ENCODE measurements around the gene BMP10.

Gene BMP10

GRCh38 chr2:68837861-68838341 lies 33.3 kb downstream of the BMP10 start:
- H3K4me1 ChIP-seq (ENCODE audit: control insufficient read depth, low read length), result peaks cover 53% of the 10 kb centered on the region
- no peaks in the 10 kb centered on the region for H3K27me3 ChIP-seq (ENCODE audit: control insufficient read depth, low read length)
- H3K9me2 ChIP-seq (replicated peaks; ENCODE audit: control insufficient read depth, low read length), result no peaks in the 10 kb centered on the region
- no peak overlapping the region for H3K4me2 ChIP-seq (ENCODE audit: low read length)
- H3F3A ChIP-seq (ENCODE audit: control insufficient read depth, insufficient read depth), result peaks cover 23% of the 10 kb centered on the region
- no peaks in the 10 kb centered on the region for H4K20me1 ChIP-seq (ENCODE audit: control insufficient read depth, insufficient read depth, low read depth, low read length)
- TF ChIP-seq, protein P1, sequence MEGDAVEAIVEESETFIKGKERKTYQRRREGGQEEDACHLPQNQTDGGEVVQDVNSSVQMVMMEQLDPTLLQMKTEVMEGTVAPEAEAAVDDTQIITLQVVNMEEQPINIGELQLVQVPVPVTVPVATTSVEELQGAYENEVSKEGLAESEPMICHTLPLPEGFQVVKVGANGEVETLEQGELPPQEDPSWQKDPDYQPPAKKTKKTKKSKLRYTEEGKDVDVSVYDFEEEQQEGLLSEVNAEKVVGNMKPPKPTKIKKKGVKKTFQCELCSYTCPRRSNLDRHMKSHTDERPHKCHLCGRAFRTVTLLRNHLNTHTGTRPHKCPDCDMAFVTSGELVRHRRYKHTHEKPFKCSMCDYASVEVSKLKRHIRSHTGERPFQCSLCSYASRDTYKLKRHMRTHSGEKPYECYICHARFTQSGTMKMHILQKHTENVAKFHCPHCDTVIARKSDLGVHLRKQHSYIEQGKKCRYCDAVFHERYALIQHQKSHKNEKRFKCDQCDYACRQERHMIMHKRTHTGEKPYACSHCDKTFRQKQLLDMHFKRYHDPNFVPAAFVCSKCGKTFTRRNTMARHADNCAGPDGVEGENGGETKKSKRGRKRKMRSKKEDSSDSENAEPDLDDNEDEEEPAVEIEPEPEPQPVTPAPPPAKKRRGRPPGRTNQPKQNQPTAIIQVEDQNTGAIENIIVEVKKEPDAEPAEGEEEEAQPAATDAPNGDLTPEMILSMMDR (IDR thresholded peaks at IDR 0.05; ENCODE audit: low read depth, low read length, poor library complexity, severe bottlenecking), result no peak
- TF ChIP-seq EZH2phosphoT487 (IDR thresholded peaks at IDR 0.05; ENCODE audit: borderline replicate concordance, low read length), result no peak
- no peaks in the 10 kb centered on the region for H3K79me2 ChIP-seq (ENCODE audit: control insufficient read depth, low read length)
- no peak overlapping the region for H3K27ac ChIP-seq (ENCODE audit: low read depth, low read length)
- no peaks in the 10 kb centered on the region for H3K36me3 ChIP-seq (ENCODE audit: control insufficient read depth, low read length)
- H3K9me3 ChIP-seq (ENCODE audit: control insufficient read depth, insufficient read depth, low read length), result peaks cover 13% of the 10 kb centered on the region
- H3K4me3 ChIP-seq (ENCODE audit: low read length), result no peak overlapping the region

DNA sequence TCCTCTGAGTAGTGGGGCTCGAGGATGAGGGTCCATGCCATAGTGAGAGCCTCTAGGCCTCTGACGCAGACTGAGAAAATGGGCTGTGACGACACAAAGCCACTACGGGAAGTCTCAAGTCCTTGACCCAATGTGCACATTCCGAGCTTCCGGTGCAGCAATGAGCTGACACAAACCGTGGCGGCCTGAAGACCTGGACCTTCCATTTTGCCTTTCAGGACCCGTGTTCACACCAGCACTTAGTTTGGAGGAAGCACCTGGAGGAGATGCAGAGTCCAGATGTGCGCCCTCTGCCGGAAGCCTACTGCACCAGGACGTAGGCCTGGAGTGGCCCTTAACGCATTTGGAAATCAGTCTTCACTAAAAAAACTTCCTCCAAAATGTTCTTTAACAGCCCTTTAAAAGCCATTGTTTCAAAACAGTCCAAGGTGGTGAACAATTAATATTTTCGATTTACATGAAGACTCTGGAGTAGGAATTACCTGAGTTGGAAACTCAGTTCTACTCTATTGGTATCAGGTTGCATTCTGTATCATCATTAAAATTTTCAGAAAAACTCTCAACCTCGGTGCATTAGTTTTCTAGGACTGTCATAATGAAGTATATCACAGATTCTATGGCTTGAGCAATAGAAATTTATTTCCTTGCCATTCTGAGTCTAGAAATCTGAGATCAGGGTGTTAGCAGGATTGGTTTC lies 33.9 kb downstream of the BMP10 start:
- H3K9me3 ChIP-seq (ENCODE audit: control insufficient read depth, insufficient read depth, low read length), result peaks cover 13% of the 10 kb centered on the region
- H3K4me2 ChIP-seq (ENCODE audit: low read length), result peak overlapping the region; percentile 48
- no peaks in the 10 kb centered on the region for H3K36me3 ChIP-seq (ENCODE audit: control insufficient read depth, low read length)
- H3K4me1 ChIP-seq (ENCODE audit: control insufficient read depth, low read length), result peaks cover 59% of the 10 kb centered on the region
- no peaks in the 10 kb centered on the region for H3K9me2 ChIP-seq (replicated peaks; ENCODE audit: control insufficient read depth, low read length)
- H4K20me1 ChIP-seq (ENCODE audit: control insufficient read depth, insufficient read depth, low read depth, low read length), result no peaks in the 10 kb centered on the region
- H3K27me3 ChIP-seq (ENCODE audit: control insufficient read depth, low read length), result no peaks in the 10 kb centered on the region
- peak overlapping the region; percentile 32 for H3K4me3 ChIP-seq (ENCODE audit: low read length)
- peaks cover 23% of the 10 kb centered on the region for H3F3A ChIP-seq (ENCODE audit: control insufficient read depth, insufficient read depth)
- H3K27ac ChIP-seq (ENCODE audit: low read depth, low read length), result peak overlapping the region; percentile 71; the same call in 1 of the 2 replicates
- TF ChIP-seq, protein P1 (IDR thresholded peaks at IDR 0.05; ENCODE audit: low read depth, low read length, poor library complexity, severe bottlenecking), result peak; percentile 97
- TF ChIP-seq EZH2phosphoT487 (IDR thresholded peaks at IDR 0.05; ENCODE audit: borderline replicate concordance, low read length), result no peak
- H3K79me2 ChIP-seq (ENCODE audit: control insufficient read depth, low read length), result no peaks in the 10 kb centered on the region

DNA sequence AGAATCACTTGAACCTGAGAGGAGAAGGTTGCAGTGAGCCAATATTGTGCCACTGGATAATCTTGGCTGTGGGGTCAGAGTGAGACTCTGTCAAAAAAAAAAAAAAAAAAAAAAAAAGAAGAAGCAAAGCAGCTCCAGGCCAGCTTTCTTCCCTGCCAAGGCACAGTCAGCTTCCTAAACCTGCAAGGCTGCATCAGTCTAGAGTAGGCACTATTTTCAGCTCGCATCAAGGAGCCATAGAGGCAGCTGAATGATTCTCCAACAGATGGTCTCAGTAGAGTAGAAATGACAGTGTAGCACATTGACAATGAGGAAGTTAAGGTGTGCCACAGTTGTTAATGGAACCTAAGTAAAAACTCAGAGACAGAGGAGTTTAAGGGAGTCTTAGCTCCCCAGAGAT lies 35.6 kb downstream of the BMP10 start:
- no peaks in the 10 kb centered on the region for H3K79me2 ChIP-seq (ENCODE audit: control insufficient read depth, low read length)
- no peaks in the 10 kb centered on the region for H3K36me3 ChIP-seq (ENCODE audit: control insufficient read depth, low read length)
- H4K20me1 ChIP-seq (ENCODE audit: control insufficient read depth, insufficient read depth, low read depth, low read length), result no peaks in the 10 kb centered on the region
- H3F3A ChIP-seq (ENCODE audit: control insufficient read depth, insufficient read depth), result peaks cover 29% of the 10 kb centered on the region
- peak overlapping the region; percentile 71 for H3K27ac ChIP-seq (ENCODE audit: low read depth, low read length)
- H3K9me2 ChIP-seq (replicated peaks; ENCODE audit: control insufficient read depth, low read length), result no peaks in the 10 kb centered on the region
- H3K9me3 ChIP-seq (ENCODE audit: control insufficient read depth, insufficient read depth, low read length), result peaks cover 11% of the 10 kb centered on the region
- peaks cover 76% of the 10 kb centered on the region for H3K4me1 ChIP-seq (ENCODE audit: control insufficient read depth, low read length)
- H3K27me3 ChIP-seq (ENCODE audit: control insufficient read depth, low read length), result no peaks in the 10 kb centered on the region
- TF ChIP-seq, protein P1 (IDR thresholded peaks at IDR 0.05; ENCODE audit: low read depth, low read length, poor library complexity, severe bottlenecking), result no peak
- TF ChIP-seq EZH2phosphoT487 (IDR thresholded peaks at IDR 0.05; ENCODE audit: borderline replicate concordance, low read length), result no peak
- peak overlapping the region; percentile 54 for H3K4me3 ChIP-seq (ENCODE audit: low read length)
- H3K4me2 ChIP-seq (ENCODE audit: low read length), result peak overlapping the region; percentile 81

Data from DOHH2 (cell line).